Hippocampal formation (tissue), 2 donors: ENCODE data around the gene FKBP1A.

Experiments used
- DNase-seq, 2 donors: peaks; one replicate each; lab custom pipeline; 2025; lab: John Stamatoyannopoulos, UW

The FKBP1A gene

DNA sequence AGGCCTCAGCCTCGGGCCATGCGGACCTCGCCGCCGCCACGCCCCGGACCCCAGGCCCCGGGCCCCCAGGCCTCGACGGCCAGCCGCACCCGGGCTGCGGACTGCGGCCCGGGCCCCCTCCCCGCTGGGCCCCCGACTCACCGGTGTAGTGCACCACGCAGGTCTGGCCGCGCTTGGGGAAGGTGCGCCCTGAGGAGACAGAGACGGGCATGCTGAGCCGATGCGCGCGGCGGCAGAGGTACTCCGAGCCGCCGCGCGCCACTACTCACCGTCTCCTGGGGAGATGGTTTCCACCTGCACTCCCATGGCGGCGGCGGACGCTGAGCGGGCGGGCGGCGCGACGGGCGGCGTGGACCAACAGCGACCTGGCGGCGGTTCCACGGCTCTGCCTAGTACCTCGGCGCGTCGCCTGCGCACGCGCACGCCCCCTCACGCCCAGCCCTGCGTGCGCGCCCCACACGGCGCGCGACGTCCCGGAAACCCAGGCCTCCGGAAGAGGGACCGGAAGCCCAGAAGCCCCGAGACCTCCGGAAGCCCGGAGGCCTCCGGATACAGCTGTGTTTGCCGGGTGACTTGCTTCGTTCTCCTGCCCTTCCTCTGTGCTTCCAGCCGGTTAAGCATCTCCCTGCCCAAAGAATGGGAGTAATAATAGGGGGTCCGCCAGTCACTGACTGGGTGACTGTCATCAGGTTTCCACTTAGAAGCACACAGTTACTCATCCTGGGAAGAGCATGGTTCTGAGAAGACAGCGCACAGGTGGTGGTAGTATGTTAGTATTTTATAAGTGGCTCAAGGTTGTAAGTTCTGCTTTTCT lies at the start of gene FKBP1A:
FKBP1A (minus strand) TSS at position 362 of the 814 bp plus-strand sequence; CDS start at position 306, 56 bp downstream.
- DNase-seq = peak; percentile 74 to 80

- DNase-seq = no peak
Measured at GRCh38 chr20:1442304-1442703, 49.5 kb upstream of the FKBP1A start.

GRCh38 chr20:1441133-1441532 lies 48.3 kb upstream of the FKBP1A start:
- DNase-seq = no peak

DNA sequence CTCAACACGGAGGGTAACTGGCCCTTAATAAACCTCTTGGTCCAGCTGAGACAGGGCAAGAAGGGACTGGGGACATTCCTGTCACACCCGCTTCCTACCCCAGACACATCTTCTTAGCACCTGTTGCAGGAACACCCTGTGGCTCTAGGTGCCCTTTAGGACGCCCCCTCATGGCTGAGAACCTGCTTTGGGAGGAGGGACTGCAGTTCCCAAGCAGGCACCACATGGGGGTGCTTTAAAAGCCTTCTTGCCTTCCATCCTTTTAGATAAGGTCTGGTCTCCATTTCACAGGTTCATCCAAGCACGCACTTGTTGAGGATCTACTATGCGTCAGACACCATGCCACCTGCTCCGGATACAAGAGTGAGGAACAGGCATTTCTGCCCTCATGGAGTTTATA lies 47.2 kb upstream of the FKBP1A start:
- DNase-seq = no peak

DNA sequence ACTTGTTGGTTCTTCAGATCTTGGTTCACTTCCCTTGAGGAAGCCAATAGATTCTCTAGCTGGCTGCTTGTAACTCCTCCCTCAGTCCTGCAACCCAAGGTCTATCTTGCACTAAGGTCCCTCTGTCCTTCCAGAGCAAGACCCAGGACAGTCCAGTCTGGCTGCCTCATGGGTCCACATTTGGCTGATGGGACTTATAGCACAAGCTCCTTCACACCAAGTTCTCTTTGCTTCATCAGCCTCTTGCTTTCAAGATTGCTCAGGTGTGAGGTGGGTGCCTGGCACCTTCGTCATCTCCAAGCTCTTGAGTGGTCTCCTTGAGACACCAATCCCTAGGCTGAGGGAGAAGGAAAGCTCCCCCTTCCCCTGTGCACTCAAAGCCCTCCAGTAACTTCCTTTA lies 45.5 kb upstream of the FKBP1A start:
- DNase-seq = no peak

DNA sequence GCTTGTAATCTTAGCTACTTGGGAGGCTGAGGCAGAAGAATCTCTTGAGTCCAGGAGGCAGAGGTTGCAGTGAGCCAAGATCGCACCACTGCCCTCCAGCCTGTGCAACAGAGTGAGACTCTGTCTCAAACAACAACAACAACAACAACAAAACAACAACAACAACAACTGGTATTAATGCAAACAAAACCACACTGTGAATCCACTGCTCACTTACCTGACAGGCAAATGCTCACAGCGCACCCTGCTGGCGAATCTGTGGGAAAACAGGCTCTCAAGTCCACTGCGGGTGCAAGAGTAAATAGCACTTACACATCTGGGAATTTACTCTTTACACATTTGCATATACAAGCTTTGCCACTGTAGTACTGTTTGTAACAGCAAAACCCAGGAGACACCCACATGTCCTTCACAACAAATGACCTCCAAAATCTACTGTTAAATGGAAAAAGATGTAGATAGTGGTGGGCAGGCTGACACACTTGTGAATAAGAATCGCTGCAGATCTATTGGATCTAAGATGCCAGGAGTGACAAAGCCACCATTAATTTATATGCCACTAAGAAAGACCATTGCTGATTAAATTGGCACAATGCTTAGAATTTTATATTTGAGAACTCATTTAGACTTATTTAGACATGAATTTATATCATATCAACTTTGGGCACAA lies 44.5 kb upstream of the FKBP1A start:
- DNase-seq = peak; percentile 58 to 66

- no peak for DNase-seq
Measured at GRCh38 chr20:1436263-1436662, 43.4 kb upstream of the FKBP1A start.

DNA sequence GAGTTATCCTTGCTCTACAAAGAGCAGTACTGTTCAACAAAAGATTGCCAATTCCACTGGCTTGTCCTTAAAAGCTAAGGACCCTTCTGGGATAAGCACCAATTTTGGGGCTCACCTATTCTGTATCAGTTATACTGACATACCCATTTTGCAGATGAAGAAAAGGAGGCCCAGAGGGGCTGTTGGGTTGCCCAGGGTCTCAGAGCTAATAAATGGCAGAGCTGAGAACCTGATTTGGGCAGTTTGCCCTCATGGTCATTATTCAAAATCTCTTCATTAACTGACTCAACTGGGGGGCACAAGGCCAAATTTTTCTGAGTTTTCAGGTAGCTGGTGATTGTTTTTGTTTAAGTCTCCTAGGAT lies 42.5 kb upstream of the FKBP1A start:
- DNase-seq = no peak

- peak in 1 of 2 donors; percentile 9 for DNase-seq
Measured at GRCh38 chr20:1434571-1435336, 41.9 kb upstream of the FKBP1A start.

GRCh38 chr20:1431158-1431557 lies 38.3 kb upstream of the FKBP1A start:
- DNase-seq = no peak

DNA sequence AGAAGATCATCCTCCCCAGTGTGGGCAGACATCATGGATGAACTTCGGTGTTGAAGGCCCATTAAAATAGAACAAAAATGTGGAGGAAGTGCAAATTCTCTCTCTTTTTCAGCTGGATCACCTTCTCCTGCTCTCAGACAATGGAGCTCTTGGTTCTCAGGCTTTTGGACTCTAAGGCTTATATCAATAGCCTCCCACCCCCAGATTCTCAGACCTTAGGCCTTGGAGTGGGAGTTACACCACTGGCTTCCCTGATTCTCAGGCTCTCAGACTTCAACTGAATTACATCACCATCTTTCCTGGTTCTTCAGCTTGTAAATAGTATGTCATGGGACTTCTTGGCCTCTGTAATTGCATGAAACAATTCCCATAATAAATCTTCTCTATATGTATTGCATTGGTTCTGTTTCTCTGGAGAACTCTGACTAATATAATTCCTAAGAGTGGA lies 37.2 kb upstream of the FKBP1A start:
- DNase-seq = no peak

DNA sequence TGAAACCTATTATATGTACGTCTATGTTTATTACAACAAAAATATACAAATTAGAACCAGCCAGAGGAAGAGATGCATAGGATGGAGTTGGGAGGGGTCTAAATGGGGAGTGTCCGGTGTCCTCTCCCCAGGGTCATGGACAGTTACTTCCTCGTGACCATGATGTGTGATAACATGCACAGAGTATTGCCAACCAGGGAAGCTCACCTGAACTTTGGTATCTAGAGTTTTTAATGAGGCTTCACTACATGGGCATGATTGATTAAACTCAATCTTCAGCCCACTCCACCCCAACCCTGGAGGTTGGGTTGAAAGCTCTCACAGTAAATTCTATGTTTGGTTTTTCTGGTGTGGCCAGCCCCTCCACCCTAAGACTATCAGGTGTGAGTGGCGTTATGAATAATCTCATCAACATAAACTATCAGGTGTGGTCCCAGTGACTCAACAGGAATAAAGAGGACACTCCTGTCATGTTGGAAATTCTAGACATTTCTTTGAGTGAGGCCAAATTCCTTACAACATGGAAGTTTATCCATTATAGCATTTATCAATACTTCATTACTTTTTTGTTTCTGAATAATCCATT lies 36.4 kb upstream of the FKBP1A start:
- DNase-seq = no peak

- no peak for DNase-seq
Measured at GRCh38 chr20:1427457-1428054, 34.7 kb upstream of the FKBP1A start.

DNA sequence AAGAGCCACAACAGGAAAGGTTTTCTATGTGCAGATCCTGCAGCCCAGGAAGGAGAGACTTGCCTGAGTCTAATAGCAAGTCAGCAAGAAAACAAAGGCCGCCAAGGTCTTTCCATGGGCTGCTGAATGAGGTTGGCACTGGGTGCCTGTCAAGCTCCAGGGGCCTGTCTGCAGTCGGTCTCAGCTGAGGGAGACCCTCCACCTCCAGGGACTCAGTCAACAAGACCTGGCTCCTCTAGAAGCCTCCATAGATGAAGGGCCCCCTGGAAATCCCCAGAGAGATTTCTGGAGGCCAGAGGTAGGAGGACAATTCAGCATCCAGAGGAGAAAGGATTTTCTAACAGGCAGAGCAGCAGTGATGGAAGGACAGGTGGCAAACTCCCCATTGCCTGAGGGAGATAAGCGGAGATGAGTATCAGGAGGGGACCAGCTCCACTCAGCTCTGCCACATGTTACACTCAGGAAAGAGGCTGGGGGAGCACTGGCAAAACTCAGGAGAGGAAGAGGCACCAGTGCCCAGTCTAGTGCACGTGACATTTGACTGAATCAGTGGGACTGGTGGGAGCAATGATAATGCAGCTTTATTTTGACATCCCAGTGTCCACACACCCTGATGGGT lies 33.5 kb upstream of the FKBP1A start:
- DNase-seq = no peak

GRCh38 chr20:1424336-1424735 lies 31.5 kb upstream of the FKBP1A start:
- DNase-seq = no peak

GRCh38 chr20:1423625-1424106 lies 30.8 kb upstream of the FKBP1A start:
- DNase-seq = peak in 1 of 2 donors; percentile 14

- DNase-seq = no peak
Measured at GRCh38 chr20:1423206-1423605, 30.4 kb upstream of the FKBP1A start.

- DNase-seq = no peak
Measured at GRCh38 chr20:1422753-1423152, 29.9 kb upstream of the FKBP1A start.

DNA sequence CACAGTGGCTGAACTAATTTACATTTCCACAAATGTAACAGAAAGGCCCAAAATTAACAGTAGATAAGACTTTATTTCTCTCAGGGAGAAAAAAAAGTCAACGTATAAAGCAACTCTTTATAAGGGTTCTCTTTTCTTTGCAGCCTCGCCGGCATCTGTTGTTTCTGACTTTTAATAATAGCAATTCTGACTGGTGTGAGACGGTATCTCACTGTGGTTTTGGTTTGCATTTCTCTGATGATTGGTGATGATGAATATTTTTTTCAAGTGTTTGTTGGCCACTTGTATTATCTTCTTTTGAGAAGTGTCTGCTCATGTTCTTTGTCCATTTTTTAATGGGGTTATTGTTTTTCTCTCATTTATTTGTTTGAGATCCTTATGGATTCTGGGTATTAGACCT lies 27.2 kb upstream of the FKBP1A start:
- no peak for DNase-seq

- no peak for DNase-seq
Measured at GRCh38 chr20:1418350-1418749, 25.5 kb upstream of the FKBP1A start.

- DNase-seq = no peak
Measured at GRCh38 chr20:1417790-1418189, 24.9 kb upstream of the FKBP1A start.
